ENCODE results near the gene KCNMA1.

GRCh38 chr10:77641788-77642397 is 4.3 kb upstream of the KCNMA1 start:
- TF ChIP-seq CTCF (IDR thresholded peaks at IDR 0.05), result peak; percentile 70 to 89 (median 86)
- TF ChIP-seq POLR2A (IDR thresholded peaks at IDR 0.05), result no peak
- no peak for TF ChIP-seq POLR2AphosphoS5 (IDR thresholded peaks at IDR 0.05)
